Cerebellar cortex (tissue), 1 donor: ENCODE measurements around the gene ACAT1.
"Not testable (repeated sequence)": the region's sequence is repeated elsewhere in the genome, so short reads cannot be mapped to it uniquely, and the experiment has no call there.

Source experiments
- DNase-seq: peaks from one replicate; pipeline ENCODE4 v3.0.0-alpha.2; 2015; ENCODE audit warnings: low spot score

ACAT1 gene

DNA sequence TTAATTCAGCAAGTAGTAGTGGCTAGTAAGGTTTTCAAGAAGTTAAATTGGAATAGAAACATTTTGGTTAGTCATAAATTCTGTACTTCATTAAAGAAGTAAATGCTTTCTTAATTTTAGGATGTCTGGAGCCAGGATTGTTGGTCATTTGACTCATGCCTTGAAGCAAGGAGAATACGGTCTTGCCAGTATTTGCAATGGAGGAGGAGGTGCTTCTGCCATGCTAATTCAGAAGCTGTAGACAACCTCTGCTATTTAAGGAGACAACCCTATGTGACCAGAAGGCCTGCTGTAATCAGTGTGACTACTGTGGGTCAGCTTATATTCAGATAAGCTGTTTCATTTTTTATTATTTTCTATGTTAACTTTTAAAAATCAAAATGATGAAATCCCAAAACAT is 25.8 kb downstream of the ACAT1 start:
- DNase-seq, result no peak

DNA sequence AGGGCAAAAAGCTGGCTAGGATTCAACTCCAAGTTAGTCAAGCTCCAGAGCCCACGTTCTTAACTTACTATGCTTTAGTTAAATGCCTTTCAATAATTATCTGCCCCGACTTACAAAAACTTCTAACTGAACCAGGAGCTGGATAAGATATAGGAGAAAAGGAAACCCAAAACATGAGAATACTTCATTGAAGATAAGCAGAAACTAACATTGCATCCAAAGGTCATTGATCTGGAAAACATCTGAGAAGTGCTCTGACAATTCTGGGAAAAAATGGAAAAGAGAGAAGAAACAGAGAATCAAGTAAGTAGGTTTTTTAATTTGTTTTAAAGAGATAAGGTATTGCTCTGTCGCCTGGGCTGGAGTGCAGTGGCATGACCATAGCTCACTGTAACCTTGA is 27.2 kb downstream of the ACAT1 start:
- no peak for DNase-seq

DNA sequence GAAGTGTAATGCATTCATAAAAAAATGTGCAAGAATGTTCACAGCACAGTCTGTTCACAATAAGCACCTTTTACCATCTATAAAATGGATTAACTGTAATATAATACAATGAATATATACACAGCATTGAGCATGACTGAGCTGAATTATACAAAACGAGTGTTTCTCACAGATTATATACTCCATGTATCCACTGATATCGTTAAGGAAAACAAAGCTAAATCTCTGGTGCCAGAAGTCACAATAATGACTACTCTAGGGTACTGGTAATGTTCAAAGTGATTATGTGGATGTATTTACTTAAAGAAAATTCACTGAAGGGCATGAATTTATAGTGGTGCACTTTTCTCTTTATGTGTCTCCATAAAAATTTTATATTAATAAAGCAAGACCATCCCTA is 33.2 kb downstream of the ACAT1 start:
- no peak for DNase-seq

DNA sequence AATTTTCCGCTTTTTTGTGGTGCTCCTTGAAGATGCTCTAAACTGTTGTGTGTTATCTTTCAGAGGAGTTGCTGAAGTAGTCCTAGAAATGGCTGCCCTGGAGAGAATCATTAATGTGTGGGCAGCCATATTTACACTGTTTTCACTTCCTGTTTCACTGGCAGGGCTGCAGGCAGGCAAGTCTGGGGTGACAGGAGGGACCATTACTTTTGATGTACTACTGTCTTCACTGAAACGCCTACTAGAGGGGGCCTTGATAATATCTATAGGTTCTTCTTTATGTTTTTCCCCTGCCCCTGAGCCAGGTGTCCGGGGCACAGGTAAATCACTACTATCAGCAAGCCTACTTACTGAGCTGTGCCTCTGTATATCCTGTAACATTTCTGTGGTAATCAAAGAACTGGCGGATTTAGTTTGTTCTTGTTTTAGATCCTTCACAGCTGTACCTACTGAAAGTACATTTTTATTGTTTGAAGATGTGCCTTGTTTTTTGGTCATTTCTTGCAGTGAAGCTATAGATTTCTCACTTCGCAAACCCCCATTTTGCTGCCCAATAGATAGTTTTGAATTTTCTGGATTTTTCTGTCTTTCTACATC is 39.7 kb downstream of the ACAT1 start:
- no peak for DNase-seq

DNA sequence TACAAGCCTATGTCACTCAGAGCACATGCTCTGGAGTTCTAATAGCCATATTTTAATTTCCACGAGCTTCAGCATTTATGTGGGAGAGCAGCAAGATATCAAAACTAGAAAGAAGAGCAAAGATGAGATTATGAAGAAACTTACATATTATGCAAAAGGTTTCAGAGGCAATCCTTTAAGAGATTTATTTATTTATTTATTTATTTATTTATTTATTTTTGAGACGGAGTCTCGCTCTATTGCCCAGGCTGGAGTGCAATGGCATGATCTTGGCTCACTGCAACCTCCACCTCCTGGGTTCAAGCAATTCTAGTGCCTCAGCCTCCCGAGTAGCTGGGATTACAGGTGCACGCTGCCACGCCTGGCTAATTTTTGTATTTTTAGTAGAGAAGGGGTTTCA is 41.5 kb downstream of the ACAT1 start:
- DNase-seq, result not testable (repeated sequence)

DNA sequence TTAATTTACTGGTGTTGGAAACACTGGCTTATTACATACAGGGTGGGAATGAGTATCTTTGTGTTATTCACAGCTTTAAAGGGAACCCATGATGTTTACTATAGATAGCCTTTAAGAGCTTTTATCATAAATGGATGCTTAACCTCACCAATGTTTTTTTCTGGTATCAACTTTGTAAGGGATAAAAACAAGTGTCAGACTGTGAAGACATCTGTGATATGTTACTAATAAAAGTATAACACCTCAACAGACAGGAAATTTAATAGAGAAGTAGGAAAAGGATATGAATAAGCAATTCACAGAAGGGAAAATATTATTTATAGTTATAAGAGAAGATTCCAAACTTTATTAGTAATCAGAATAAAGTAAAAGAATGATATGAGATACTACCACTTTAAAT is 46.3 kb downstream of the ACAT1 start:
- no peak for DNase-seq

DNA sequence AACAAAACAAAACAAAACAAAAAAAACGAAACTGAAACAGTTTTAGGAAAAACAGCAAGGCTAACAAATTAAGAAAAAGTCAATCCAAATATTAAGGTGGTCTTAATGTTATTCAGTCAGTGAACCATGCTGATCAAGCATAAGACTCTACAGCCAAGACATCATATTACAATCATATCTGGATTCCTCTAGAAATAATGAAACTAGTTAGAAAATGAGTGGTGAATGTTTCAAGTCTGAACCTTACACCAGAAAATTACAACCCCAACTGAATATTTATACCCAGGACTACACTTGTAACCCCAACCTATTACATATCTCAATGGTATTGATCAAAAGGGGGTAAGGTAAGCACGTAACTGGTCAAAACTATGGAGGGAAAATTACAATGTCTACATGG is 48.8 kb downstream of the ACAT1 start:
- DNase-seq, result no peak

DNA sequence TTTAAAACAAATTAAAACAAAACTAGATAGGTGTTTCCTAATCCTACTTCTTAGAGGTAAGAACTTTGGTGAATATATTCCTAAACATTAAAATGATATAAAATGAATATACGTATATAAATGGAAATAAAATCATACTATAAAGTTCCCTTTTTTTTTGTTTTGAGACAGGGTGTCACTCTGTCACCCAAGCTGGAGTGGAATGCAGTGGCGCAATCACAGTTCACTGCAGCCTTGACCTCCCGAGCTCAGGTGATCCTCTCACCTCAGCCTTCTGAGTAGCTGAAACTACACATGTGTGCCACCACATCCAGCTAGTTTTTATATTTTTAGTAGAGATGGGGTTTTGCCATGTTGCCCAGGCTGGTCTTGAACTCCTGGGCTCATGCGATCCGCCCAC is 56.2 kb downstream of the ACAT1 start:
- DNase-seq, result no peak

DNA sequence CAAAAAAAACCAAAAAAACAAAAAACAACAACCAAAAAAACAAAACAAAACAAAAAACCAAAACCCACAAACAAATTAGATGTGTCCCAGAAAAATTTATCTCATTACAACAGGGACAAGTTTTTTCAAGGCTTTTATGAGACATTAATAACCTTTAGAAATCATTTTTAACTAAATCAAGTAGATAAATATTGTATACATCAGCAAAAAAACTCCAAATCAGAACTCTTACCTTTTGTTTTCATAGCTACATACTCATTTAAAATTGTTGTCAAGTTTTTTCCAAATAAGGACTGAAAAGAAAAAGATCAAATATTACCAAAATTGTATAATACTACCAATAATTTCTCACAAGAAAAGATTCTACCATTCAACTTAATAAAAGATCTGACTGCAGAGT is 72.4 kb downstream of the ACAT1 start:
- DNase-seq, result no peak

DNA sequence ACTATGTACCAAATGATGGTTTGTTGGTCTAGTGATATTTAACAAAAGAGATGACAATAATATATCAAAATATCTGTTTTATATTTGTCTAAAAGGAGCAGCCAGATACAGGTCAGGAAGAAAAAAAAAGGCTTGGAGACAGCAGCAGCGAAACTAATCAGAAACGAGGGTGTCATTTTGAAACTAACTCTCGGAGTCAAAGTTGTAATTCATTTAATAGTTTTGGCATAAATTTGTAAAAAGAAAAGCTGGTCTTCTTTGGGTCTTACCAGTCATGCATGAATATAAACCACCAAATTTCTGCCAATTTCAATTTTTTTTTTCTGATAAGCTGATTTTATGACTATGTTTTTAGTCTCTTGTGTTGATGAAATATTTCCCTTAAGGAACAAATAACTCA is 75.5 kb downstream of the ACAT1 start:
- DNase-seq, result no peak
